Measurements from ENCODE around the gene TOMM70.

The TOMM70 gene

DNA sequence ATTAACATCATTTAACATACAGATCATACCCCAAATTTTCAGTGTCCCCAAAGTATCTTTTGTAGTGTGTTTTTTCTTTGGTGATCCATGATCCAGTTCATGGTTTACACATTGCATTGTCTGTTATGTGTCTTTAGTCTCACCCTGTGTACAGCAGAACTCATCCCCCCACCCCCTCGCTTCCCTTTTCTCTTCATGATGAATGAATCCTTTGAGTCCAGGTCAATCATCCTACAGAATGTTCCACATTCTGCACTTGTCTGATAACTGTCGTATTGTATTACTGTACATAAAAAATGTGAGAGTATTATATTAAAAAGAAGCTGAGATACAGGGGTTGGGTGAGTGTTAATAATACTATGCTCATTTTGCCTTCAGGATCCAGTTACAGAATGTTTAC, 80.9 kb downstream of the TOMM70 start:
- no peak for DNase-seq

DNA sequence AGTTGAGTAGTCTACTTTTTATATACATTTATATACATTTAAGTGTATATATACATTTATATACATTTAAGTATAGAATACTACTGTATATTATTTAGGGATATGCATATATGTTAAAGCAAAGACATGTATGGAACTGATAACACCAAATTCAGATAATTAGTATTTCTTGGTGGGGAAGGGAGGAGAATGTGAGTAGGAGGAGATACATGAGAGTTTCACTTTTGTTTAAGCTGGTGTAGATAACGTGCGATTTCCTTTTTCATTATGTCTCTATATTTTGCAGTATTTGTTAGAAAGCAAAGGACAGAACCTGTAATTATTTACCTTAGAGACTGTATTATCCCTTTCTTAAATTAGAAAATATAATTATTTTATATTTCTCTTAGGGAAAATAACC, 83.0 kb downstream of the TOMM70 start:
- no peak for DNase-seq

DNA sequence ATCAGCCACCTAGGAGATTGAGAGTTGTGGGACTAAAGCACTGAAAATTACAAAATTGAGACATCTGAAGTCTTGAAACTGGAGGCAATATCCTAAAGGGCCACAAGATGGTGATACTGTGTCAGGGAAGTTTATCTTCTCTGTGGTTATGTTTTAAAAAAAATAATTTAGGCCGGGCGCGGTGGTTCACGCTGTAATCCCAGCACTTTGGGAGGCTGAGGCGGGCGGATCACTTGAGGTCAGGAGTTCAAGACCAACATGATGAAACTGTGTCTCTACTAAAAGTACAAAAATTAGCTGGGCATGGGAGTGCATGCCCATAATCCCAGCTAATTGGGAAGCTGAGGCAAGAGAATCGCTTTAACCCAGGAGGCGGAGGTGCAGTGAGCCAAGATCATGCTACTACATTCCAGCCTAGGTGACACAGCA, 84.2 kb downstream of the TOMM70 start:
- DNase-seq: peak; percentile 82

Data from MV-4-11 (cell line).